Activated CD8-positive, alpha-beta T cell treated with anti-CD3 and anti-CD28 coated beads, Interleukin-2, amount 10 ng/mL, durations not matched to agents 7 days and 5 days (primary cell): ENCODE results near the gene KIF14. TPM values are rescaled to one million over a fixed set of nuclear protein-coding genes. Genes with fewer than 3 reads are reported as not detected.

Experiments
- ATAC-seq: fragments of 150-1000 bp; cut with Tn5 transposase; one replicate; pipeline ENCODE4 v1.10.0; 2021; ENCODE audit warnings: moderate library complexity
- CTCF ChIA-PET: fragments of 350-600 bp; sonication (Branson Sonifier 250); formaldehyde crosslinking; loops from one replicate; lab custom pipeline; 2021; ENCODE audit warnings: antibody characterized with exemption; lab: Charles Lee
- POLR2A ChIA-PET: fragments of 350-600 bp; sonication (Branson Sonifier 250); formaldehyde crosslinking; loops from one replicate; lab custom pipeline; 2021; ENCODE audit warnings: antibody characterized with exemption; lab: Charles Lee
- DNase-seq: peaks from one replicate; pipeline ENCODE4 v3.0.0-alpha.2; 2020
- H3K27ac Mint-ChIP-seq: one replicate; pipeline ENCODE4 v1.8.0; 2021; ENCODE audit warnings: mild to moderate bottlenecking, mixed read lengths
- H3K27me3 Mint-ChIP-seq: one replicate; pipeline ENCODE4 v1.8.0; 2021; ENCODE audit warnings: low read depth, mixed read lengths
- H3K36me3 Mint-ChIP-seq: one replicate; pipeline ENCODE4 v1.8.0; 2021; ENCODE audit warnings: low read depth, mixed read lengths
- H3K4me1 Mint-ChIP-seq: one replicate; pipeline ENCODE4 v1.8.0; 2021; ENCODE audit warnings: low read depth, mixed read lengths
- H3K4me3 Mint-ChIP-seq: one replicate; pipeline ENCODE4 v1.8.0; 2021; ENCODE audit warnings: mild to moderate bottlenecking, mixed read lengths
- H3K9me3 Mint-ChIP-seq: one replicate; pipeline ENCODE4 v1.8.0; 2022; ENCODE audit warnings: mixed read lengths; ENCODE audit not compliant: insufficient read depth
- total RNA-seq, 2 experiments: library from RNA; stranded (reverse); gene quantifications; one replicate each; pipeline ENCODE4 v1.2.3, GENCODE V29; 2021

Gene KIF14
- total RNA-seq, result 10 to 100 TPM; 34.1 to 35.8 TPM

GRCh38 chr1:200620273-200621131, at the start of gene KIF14:
TSS of gene KIF14 (minus strand) at chr1:200620751. CDS start at chr1:200618723, 2,028 bp downstream.
- H3K4me1 Mint-ChIP-seq, result peaks cover 57% of the 10 kb centered on the region

GRCh38 chr1:200669314-200670241, 49.0 kb upstream of the KIF14 start, which contains the start of gene DDX59:
TSS of gene DDX59 (minus strand) at chr1:200669907. CDS start at chr1:200666740, 3,167 bp downstream.
- H3K4me1 Mint-ChIP-seq, result peaks cover 36% of the 10 kb centered on the region
- peaks cover 20% of the 10 kb centered on the region for H3K36me3 Mint-ChIP-seq

More at GRCh38 chr1:200620273-200621131, at the start of gene KIF14:
- Mint-ChIP-seq H3K36me3 (peaks cover 36% of the 10 kb centered on the region), H3K4me3 (peak within 1 kb of the TSS; percentile 92), H3K9me3 (no peaks in the 10 kb centered on the region), H3K27me3 (no peaks in the 10 kb centered on the region), H3K27ac (peak within 1 kb of the TSS; percentile 92)
- ChIA-PET POLR2A (interaction anchor here (0.7 to 1.3 kb wide), 3 partner anchors 49 to 500 kb away, joined by 3 to 10 read pairs (median 8); partner anchors contain the start of gene DDX59), CTCF (interaction anchor here (0.9 to 5.2 kb wide), 4 partner anchors 12 to 182 kb away, joined by 3 to 99 read pairs (median 27); partner anchors contain the start of gene DDX59)
- DNase-seq (peak; percentile 98), ATAC-seq (peak; percentile 98)

GRCh38 chr1:200668514-200669313, 48.2 kb upstream of the KIF14 start:
- Mint-ChIP-seq H3K9me3 (no peaks in the 10 kb centered on the region), H3K27ac (peak overlapping the region; percentile 78), H3K4me1 (peaks cover 38% of the 10 kb centered on the region), H3K4me3 (peak overlapping the region; percentile 97), H3K27me3 (no peaks in the 10 kb centered on the region), H3K36me3 (peaks cover 29% of the 10 kb centered on the region)
- CTCF ChIA-PET, result interaction anchor here (2.6 kb wide), 1 partner anchor 47 kb away, joined by 51 read pairs; no protein-coding TSS in a partner anchor
- no peak for ATAC-seq
- no peak for DNase-seq
- POLR2A ChIA-PET, result interaction anchor here (0.8 to 2.0 kb wide), 7 partner anchors 9 to 49 kb away, joined by 3 to 22 read pairs (median 8); no protein-coding TSS in a partner anchor

More at GRCh38 chr1:200669314-200670241, 49.0 kb upstream of the KIF14 start, which contains the start of gene DDX59:
- CTCF ChIA-PET, result interaction anchor here (0.5 to 2.6 kb wide), 10 partner anchors 13 to 219 kb away, joined by 3 to 51 read pairs (median 4); no protein-coding TSS in a partner anchor
- POLR2A ChIA-PET, result interaction anchor here (0.6 to 2.0 kb wide), 13 partner anchors 10 to 1256 kb away, joined by 3 to 22 read pairs (median 3); no protein-coding TSS in a partner anchor
- Mint-ChIP-seq H3K4me3 (peak within 1 kb of the TSS; percentile 97), H3K27me3 (no peaks in the 10 kb centered on the region), H3K9me3 (no peaks in the 10 kb centered on the region), H3K27ac (peak within 1 kb of the TSS; percentile 96)
- DNase-seq, result peak; percentile 91
- peak; percentile 94 for ATAC-seq

DNA sequence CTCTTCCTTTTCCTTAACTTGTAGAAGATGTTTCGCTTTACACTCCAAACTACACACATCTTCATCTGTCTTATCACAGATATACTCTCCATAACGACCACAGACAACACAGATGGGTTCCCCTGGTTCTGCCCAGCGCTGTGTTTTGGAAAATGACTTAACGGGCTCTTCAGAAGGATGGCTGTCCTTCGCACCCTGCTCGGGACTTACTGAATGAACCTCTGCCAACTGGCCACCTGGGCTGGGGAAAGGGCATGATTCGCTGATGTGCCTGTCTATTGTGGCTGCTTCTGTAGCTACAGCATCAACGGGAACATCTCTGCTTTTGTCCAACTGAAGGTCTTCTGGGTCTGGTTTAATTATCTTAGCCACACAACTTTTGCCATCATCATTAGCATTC, 45.8 kb upstream of the KIF14 start:
- POLR2A ChIA-PET, result interaction anchor here (0.5 kb wide), 1 partner anchor 56 kb away, joined by 3 read pairs; no protein-coding TSS in a partner anchor
- Mint-ChIP-seq H3K27me3 (no peaks in the 10 kb centered on the region), H3K36me3 (peaks cover 48% of the 10 kb centered on the region), H3K27ac (no peak overlapping the region), H3K9me3 (no peaks in the 10 kb centered on the region), H3K4me3 (no peak overlapping the region), H3K4me1 (peaks cover 40% of the 10 kb centered on the region)
- CTCF ChIA-PET, result no interaction called here
- ATAC-seq (no peak), DNase-seq (no peak)

DNA sequence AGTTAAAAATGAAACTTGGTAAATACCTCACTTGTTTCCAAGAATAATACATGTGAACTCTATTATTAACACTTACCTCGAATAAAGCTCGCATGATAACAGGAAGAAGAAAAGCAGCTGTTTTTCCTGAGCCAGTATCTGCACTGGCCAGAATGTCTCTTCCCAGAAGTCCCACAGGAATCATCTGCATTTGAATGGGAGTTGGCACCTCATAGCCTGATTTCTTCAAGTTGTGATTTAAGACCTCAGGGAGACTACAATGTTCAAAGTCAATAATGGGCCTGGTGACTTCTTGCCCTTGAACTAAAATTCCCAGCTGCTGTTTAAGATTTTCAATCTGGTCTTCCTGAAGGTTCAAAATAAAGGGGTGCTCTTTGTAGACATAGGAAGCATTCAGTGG, 45.3 kb upstream of the KIF14 start:
- Mint-ChIP-seq H3K27me3 (no peaks in the 10 kb centered on the region), H3K4me1 (peaks cover 39% of the 10 kb centered on the region)

GRCh38 chr1:200660719-200661118, 40.2 kb upstream of the KIF14 start:
- ATAC-seq (no peak), DNase-seq (no peak)
- Mint-ChIP-seq H3K27me3 (no peaks in the 10 kb centered on the region), H3K9me3 (no peaks in the 10 kb centered on the region), H3K36me3 (peaks cover 70% of the 10 kb centered on the region), H3K4me1 (peaks cover 15% of the 10 kb centered on the region), H3K4me3 (no peak overlapping the region), H3K27ac (no peak overlapping the region)
- ChIA-PET CTCF (no interaction called here), POLR2A (no interaction called here)

More for the DNA sequence above, 45.3 kb upstream of the KIF14 start:
- H3K27ac Mint-ChIP-seq, result no peak overlapping the region
- peaks cover 51% of the 10 kb centered on the region for H3K36me3 Mint-ChIP-seq
- POLR2A ChIA-PET, result no interaction called here
- ATAC-seq (no peak), DNase-seq (no peak)
- H3K4me3 Mint-ChIP-seq, result no peak overlapping the region
- no peaks in the 10 kb centered on the region for H3K9me3 Mint-ChIP-seq
- CTCF ChIA-PET, result no interaction called here

DNA sequence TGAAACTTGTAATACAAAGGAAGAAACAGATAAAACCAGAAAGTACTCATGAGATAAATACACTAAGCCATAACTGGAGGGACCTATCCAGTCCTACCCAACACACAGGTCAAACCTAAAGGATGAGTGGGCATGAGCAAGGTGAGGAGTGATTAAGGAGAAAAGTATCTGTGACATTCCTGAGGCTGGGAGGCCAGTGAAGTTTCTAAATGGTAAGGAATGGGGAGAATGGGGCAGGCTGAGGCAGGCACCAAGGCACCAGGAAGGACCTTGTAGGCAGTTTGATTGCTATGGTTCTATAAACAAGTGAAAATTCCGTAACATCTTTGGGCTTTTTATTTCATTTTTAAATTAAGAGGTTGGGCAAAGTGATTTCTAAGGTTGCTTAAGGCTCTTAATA, 38.7 kb upstream of the KIF14 start:
- CTCF ChIA-PET, result interaction anchor here (0.9 kb wide), 1 partner anchor 17 kb away, joined by 4 read pairs; no protein-coding TSS in a partner anchor
- DNase-seq (no peak), ATAC-seq (no peak)
- no peaks in the 10 kb centered on the region for H3K9me3 Mint-ChIP-seq
- H3K4me1 Mint-ChIP-seq, result peaks cover 14% of the 10 kb centered on the region
- POLR2A ChIA-PET, result interaction anchor here (0.8 kb wide), 1 partner anchor 9 kb away, joined by 3 read pairs; no protein-coding TSS in a partner anchor
- no peak overlapping the region for H3K27ac Mint-ChIP-seq
- H3K4me3 Mint-ChIP-seq, result no peak overlapping the region
- no peaks in the 10 kb centered on the region for H3K27me3 Mint-ChIP-seq
- peaks cover 64% of the 10 kb centered on the region for H3K36me3 Mint-ChIP-seq

DNA sequence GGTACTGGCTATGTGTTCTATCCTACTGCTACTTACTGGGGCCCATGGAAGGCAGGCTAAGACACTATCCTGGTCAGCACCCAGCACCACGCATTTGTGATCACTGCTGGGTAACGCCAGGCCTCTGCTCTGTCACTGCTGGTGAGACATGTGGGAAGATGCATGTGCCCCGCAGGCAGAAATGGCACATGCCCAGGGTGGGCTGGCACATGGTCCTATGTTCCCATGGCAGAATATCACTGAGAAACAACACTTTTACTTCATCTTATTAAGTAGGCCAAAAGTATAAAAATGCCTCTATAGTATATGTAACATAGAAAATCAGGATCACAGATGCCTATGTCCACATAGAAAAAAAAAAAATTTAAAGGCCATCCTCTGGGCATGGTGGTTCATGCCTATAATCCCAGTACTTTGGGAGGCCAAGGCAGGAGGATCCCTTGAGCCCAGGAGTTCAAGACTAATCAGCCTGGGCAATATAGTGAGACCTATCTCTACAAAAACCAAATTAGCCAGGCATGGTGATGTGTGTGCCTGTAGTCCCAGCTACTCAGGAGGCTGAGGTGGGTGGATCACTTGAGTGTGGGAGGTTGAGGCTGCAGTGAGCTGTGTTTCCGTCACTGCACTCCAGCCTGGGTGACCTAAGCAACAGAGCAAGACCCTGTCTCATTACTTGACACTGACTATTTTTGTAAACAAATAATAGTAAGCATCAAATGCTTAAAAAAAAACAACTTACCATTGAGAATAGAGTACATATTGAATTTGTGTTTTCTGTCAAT, 37.7 kb upstream of the KIF14 start:
- H3K27me3 Mint-ChIP-seq, result no peaks in the 10 kb centered on the region
- POLR2A ChIA-PET, result interaction anchor here (0.7 to 0.9 kb wide), 2 partner anchors 12 to 30 kb away, joined by 3 to 4 read pairs; partner anchors contain the start of gene DDX59
- CTCF ChIA-PET, result interaction anchor here (0.9 kb wide), 1 partner anchor 16 kb away, joined by 4 read pairs; no protein-coding TSS in a partner anchor
- H3K9me3 Mint-ChIP-seq, result no peaks in the 10 kb centered on the region
- DNase-seq, result no peak
- no peak overlapping the region for H3K4me3 Mint-ChIP-seq
- no peak overlapping the region for H3K27ac Mint-ChIP-seq
- ATAC-seq, result no peak
- peaks cover 61% of the 10 kb centered on the region for H3K36me3 Mint-ChIP-seq
- H3K4me1 Mint-ChIP-seq, result peaks cover 19% of the 10 kb centered on the region

GRCh38 chr1:200654660-200655059, 34.1 kb upstream of the KIF14 start:
- Mint-ChIP-seq H3K27ac (no peak overlapping the region), H3K4me1 (peaks cover 21% of the 10 kb centered on the region), H3K36me3 (peaks cover 41% of the 10 kb centered on the region), H3K4me3 (no peak overlapping the region), H3K9me3 (no peaks in the 10 kb centered on the region), H3K27me3 (no peaks in the 10 kb centered on the region)
- ATAC-seq (no peak), DNase-seq (no peak)
- ChIA-PET POLR2A (no interaction called here), CTCF (no interaction called here)
